ENCODE data around the gene ACTR2.

The ACTR2 gene

DNA sequence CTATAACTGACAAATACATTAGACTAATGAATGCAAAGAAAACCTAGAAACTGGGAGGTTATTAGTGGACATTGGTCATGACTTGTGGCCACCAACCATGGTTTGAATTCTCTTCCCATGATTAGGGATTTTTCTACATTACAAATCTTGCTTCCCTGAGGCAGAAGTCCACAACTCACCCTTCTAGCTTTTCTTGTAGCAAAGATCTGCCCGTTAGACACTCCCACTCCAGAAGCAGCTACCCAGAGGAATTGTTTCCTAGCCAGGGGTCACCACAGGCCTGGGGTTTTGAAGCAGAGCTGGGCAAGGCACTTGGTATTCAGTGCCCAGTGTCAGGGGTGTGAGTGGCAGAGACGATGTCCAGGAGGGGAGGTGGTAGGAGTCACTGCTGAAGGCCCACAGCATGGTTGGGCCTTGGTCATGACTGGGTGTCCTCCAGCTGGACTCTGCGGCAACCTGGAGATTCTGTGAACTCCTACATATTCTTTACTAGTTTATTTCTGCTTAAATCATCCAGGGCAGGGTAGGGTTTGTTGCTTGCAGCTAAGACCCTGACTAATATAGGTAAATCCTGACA lies 54.9 kb downstream of the ACTR2 start:
- no peak overlapping the region for H3K27ac ChIP-seq
- TF ChIP-seq, protein P1, sequence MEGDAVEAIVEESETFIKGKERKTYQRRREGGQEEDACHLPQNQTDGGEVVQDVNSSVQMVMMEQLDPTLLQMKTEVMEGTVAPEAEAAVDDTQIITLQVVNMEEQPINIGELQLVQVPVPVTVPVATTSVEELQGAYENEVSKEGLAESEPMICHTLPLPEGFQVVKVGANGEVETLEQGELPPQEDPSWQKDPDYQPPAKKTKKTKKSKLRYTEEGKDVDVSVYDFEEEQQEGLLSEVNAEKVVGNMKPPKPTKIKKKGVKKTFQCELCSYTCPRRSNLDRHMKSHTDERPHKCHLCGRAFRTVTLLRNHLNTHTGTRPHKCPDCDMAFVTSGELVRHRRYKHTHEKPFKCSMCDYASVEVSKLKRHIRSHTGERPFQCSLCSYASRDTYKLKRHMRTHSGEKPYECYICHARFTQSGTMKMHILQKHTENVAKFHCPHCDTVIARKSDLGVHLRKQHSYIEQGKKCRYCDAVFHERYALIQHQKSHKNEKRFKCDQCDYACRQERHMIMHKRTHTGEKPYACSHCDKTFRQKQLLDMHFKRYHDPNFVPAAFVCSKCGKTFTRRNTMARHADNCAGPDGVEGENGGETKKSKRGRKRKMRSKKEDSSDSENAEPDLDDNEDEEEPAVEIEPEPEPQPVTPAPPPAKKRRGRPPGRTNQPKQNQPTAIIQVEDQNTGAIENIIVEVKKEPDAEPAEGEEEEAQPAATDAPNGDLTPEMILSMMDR (conservative IDR thresholded peaks at IDR 0.05) = no peak

DNA sequence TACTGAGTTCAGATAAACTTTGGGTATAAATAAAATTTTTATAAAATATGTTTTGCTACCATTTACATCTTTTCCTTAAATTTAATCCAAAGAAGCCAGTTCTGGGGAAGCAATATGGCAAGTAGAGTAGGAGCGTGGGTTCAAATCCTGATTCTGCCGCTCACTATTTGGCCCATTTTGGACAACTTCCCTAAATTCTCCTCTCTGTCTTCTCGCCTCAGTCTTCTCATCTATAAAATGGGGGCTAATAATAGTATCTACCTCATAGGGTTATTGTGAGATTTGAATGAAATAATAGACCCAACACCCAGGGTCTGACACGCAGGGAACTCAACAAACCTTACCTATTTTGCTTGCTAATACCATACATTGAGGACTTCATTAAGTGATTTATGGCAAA lies 59.7 kb downstream of the ACTR2 start:
- TF ChIP-seq, protein P1 (conservative IDR thresholded peaks at IDR 0.05) = no peak
- H3K27ac ChIP-seq = no peak overlapping the region

DNA sequence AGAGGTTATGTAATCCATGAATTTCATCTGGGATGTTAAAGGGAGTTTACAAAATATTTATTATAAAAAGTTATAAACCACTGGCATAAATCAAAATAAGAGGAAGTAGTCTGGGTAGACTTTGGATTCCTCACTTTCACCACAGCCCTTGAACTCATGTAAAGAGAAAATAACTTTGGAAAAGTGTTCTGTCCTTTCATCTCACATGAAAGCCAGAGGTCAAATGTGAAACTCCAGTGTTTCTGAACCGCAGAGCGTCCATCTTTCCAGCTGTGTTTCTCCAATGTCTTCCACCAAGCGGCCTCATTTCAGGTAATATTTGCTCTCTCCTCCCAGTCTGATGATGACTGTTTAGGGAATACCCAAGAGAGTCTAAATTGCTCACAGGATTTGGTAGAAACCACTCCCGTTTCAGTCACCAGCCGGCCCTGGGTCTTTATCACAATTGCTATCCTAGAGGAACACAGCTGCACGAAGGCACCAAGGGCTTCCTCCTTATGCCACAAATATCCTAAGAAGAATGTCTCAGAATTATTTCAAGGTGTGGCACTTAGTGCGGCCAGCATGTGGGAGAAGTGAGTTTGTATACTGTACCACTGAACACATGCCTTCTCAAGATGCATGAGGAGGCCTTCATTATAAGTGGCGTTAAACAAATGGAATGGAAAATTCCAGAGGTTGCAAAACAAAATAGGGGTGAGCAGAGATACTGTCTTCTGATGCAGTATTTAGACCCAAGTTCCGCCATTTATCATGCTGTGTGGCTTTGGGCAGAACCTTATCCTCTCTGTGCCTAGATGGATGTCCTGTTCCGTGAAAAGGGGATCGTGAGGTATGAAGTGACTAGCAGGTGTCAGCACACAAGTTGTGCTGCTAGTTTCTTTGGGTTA lies 63.8 kb downstream of the ACTR2 start:
- H3K27ac ChIP-seq = no peak overlapping the region
- TF ChIP-seq, protein P1 (conservative IDR thresholded peaks at IDR 0.05) = no peak

DNA sequence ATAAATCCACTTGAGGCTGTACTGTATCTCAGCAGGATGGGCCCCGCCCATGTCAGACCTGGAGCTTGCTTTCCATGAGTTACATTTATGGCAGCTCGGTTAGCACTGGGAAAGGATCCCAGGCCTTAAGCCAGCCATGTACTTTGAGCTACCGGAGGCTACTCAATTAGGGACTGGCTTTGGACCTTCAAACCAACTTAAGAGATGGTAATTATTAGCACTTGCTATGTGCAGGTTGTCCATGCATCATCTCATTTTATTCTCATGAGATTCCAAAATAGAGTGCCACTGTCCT lies 64.4 kb downstream of the ACTR2 start:
- TF ChIP-seq, protein P1 (conservative IDR thresholded peaks at IDR 0.05) = no peak
- no peak overlapping the region for H3K27ac ChIP-seq

DNA sequence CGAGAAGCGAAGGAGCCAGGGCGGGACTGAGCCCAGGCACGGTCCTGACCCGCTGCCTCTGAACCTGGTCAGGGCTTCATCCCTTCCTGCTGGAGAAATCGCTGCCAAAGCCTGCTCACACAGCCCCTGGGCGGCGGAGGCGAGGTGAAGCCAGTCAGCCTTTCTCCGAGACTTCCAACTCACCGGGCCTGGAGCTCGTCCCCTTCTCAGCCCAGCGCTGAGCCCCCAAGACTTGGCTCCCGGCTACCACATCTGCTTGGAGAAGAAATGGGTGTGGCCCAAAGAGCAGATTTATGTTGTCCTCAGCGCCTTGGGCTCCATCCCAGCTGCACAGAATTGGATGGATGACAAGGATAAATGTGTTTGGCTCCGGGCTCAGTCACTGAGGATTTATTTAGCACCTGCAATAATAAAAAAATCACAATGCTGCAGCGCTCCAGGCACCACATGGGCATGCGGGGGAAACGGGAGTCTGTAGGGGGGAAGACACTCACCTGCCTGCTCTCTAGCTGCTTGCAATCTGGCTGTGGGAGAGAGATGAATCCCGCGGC lies 64.9 kb downstream of the ACTR2 start:
- H3K27ac ChIP-seq = no peak overlapping the region
- TF ChIP-seq, protein P1 (conservative IDR thresholded peaks at IDR 0.05) = no peak

DNA sequence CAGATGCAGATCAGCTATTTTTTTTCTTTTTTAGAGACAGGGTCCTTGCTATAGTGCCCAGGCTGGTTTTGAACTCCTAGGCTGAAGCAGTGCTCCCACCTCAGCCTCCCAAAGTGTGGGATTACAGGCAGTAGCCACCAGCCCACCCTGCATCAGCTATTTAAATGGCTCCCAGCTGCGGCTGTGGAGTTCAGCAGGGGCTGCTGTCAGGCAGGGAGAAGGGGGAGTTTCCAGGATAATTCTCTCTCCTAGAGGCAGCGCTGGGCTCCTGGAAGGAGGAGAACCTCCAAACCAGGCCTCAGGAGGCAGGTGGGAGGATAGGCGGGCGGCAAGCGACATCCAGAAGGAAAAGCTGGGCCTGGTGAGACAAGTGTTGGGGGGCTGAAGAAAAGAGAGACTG lies 65.7 kb downstream of the ACTR2 start:
- TF ChIP-seq, protein P1 (conservative IDR thresholded peaks at IDR 0.05) = no peak
- H3K27ac ChIP-seq = no peak overlapping the region

DNA sequence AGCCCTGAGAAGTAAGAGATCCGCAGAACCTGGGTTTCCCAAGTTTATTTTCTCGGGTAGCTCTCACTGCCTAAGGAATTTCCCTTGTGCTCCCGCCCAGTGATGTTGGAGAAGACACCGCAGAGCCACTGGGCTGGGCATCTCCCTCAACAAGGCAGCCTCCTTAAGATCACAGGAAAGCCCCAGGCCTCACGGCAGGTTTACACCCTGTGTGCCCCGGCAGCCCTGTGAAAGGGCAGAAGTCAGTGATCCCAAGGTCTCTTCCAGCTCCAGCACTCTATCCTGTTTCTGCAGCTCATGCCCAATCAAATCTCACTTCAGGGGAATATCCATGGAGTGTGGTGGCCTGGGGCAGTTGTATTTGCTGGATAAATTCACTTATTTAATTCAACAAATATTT lies 66.5 kb downstream of the ACTR2 start:
- TF ChIP-seq, protein P1 (conservative IDR thresholded peaks at IDR 0.05) = no peak

More for the DNA sequence above, 66.5 kb downstream of the ACTR2 start:
- H3K27ac ChIP-seq = no peak overlapping the region
